ENCODE measurements around the gene AGBL3.
A peak's percentile ranks its signal among the peaks of the same experiment; 100 is the strongest.

AGBL3 gene

GRCh38 chr7:135160858-135161653 is 174.7 kb downstream of the AGBL3 start:
- H3K4me3 ChIP-seq (ENCODE audit: low read length), result 0 out of 2 replicates have a peak overlapping the region, but pooled peaks have one; percentile 21
- H3K27me3 ChIP-seq (replicated peaks; ENCODE audit: insufficient read depth, low read length), result no peaks in the 10 kb centered on the region
- H3K36me3 ChIP-seq (replicated peaks; ENCODE audit: insufficient read depth, low read length), result peaks cover 6% of the 10 kb centered on the region; the same call in 1 of the 2 replicates
- TF ChIP-seq EZH2phosphoT487 (IDR thresholded peaks at IDR 0.05; ENCODE audit: low read length), result no peak
- no peak for TF ChIP-seq EZH2 (optimal IDR thresholded peaks at IDR 0.05; ENCODE audit: low read depth, low read length)
- TF ChIP-seq CTCF (IDR thresholded peaks at IDR 0.05; ENCODE audit: low read length), result no peak
- no peaks in the 10 kb centered on the region for H3K9me3 ChIP-seq (replicated peaks; ENCODE audit: insufficient read depth, low read length)
- peaks cover 46% of the 10 kb centered on the region for H3K4me1 ChIP-seq (ENCODE audit: low read length)
- H3K4me2 ChIP-seq (ENCODE audit: low read depth, low read length), result peak overlapping the region; percentile 70
- H3K9me2 ChIP-seq (replicated peaks; ENCODE audit: insufficient read depth, low read length), result no peaks in the 10 kb centered on the region
- H3K79me2 ChIP-seq (ENCODE audit: low read length), result peaks cover 76% of the 10 kb centered on the region
- H3K27ac ChIP-seq (ENCODE audit: low read length), result peak overlapping the region; percentile 86
- no peak overlapping the region for H2AFZ ChIP-seq (ENCODE audit: low read length)
- H3K9ac ChIP-seq (ENCODE audit: low read length), result peak overlapping the region; percentile 30; the same call in 1 of the 2 replicates
- DNase-seq, result no peak
- no peaks in the 10 kb centered on the region for H4K20me1 ChIP-seq (ENCODE audit: insufficient read depth, low read length)
- peaks cover 18% of the 10 kb centered on the region for H3F3A ChIP-seq (ENCODE audit: insufficient read depth, low read length)

GRCh38 chr7:135161669-135162068 is 175.4 kb downstream of the AGBL3 start:
- Histone ChIP-seq H3K4me2 (ENCODE audit: low read depth, low read length) (no peak overlapping the region), H3K27me3 (replicated peaks; ENCODE audit: insufficient read depth, low read length) (no peaks in the 10 kb centered on the region), H4K20me1 (ENCODE audit: insufficient read depth, low read length) (no peaks in the 10 kb centered on the region), H3K9ac (ENCODE audit: low read length) (no peak overlapping the region), H3K79me2 (ENCODE audit: low read length) (peaks cover 76% of the 10 kb centered on the region), H3K9me3 (replicated peaks; ENCODE audit: insufficient read depth, low read length) (no peaks in the 10 kb centered on the region), H3K4me3 (ENCODE audit: low read length) (no peak overlapping the region), H3K9me2 (replicated peaks; ENCODE audit: insufficient read depth, low read length) (no peaks in the 10 kb centered on the region), H3F3A (ENCODE audit: insufficient read depth, low read length) (peaks cover 18% of the 10 kb centered on the region), H3K27ac (ENCODE audit: low read length) (no peak overlapping the region), H3K36me3 (replicated peaks; ENCODE audit: insufficient read depth, low read length) (peaks cover 12% of the 10 kb centered on the region; the same call in 1 of the 2 replicates), H3K4me1 (ENCODE audit: low read length) (peaks cover 46% of the 10 kb centered on the region), H2AFZ (ENCODE audit: low read length) (no peak overlapping the region)
- TF ChIP-seq CTCF (IDR thresholded peaks at IDR 0.05; ENCODE audit: low read length), result no peak
- no peak for TF ChIP-seq EZH2 (optimal IDR thresholded peaks at IDR 0.05; ENCODE audit: low read depth, low read length)
- TF ChIP-seq EZH2phosphoT487 (IDR thresholded peaks at IDR 0.05; ENCODE audit: low read length), result no peak
- no peak for DNase-seq

- Histone ChIP-seq H3K27ac (ENCODE audit: low read length) (no peak overlapping the region), H3F3A (ENCODE audit: insufficient read depth, low read length) (peaks cover 18% of the 10 kb centered on the region), H3K9me2 (replicated peaks; ENCODE audit: insufficient read depth, low read length) (no peaks in the 10 kb centered on the region), H3K79me2 (ENCODE audit: low read length) (peaks cover 76% of the 10 kb centered on the region), H3K27me3 (replicated peaks; ENCODE audit: insufficient read depth, low read length) (no peaks in the 10 kb centered on the region), H4K20me1 (ENCODE audit: insufficient read depth, low read length) (no peaks in the 10 kb centered on the region), H3K4me2 (ENCODE audit: low read depth, low read length) (no peak overlapping the region), H3K4me1 (ENCODE audit: low read length) (peaks cover 45% of the 10 kb centered on the region), H3K9ac (ENCODE audit: low read length) (no peak overlapping the region), H2AFZ (ENCODE audit: low read length) (no peak overlapping the region), H3K9me3 (replicated peaks; ENCODE audit: insufficient read depth, low read length) (no peaks in the 10 kb centered on the region), H3K36me3 (replicated peaks; ENCODE audit: insufficient read depth, low read length) (peaks cover 20% of the 10 kb centered on the region; the same call in 1 of the 2 replicates), H3K4me3 (ENCODE audit: low read length) (no peak overlapping the region)
- no peak for DNase-seq
- TF ChIP-seq CTCF (IDR thresholded peaks at IDR 0.05; ENCODE audit: low read length) (no peak), EZH2phosphoT487 (IDR thresholded peaks at IDR 0.05; ENCODE audit: low read length) (no peak), EZH2 (optimal IDR thresholded peaks at IDR 0.05; ENCODE audit: low read depth, low read length) (no peak)
Observed at GRCh38 chr7:135162382-135163001, 176.2 kb downstream of the AGBL3 start.

Data from MM.1S (cell line).